Raji (cell line): Measurements from ENCODE around the gene SLC8B1.

Source experiments
- POLR2A ChIP-seq: IDR thresholded peaks from 2 replicates; pipeline ENCODE4 v1.6.1; 2011; ENCODE audit warnings: low read depth, low read length, control low read depth; ENCODE audit not compliant: insufficient read depth

Gene SLC8B1

DNA sequence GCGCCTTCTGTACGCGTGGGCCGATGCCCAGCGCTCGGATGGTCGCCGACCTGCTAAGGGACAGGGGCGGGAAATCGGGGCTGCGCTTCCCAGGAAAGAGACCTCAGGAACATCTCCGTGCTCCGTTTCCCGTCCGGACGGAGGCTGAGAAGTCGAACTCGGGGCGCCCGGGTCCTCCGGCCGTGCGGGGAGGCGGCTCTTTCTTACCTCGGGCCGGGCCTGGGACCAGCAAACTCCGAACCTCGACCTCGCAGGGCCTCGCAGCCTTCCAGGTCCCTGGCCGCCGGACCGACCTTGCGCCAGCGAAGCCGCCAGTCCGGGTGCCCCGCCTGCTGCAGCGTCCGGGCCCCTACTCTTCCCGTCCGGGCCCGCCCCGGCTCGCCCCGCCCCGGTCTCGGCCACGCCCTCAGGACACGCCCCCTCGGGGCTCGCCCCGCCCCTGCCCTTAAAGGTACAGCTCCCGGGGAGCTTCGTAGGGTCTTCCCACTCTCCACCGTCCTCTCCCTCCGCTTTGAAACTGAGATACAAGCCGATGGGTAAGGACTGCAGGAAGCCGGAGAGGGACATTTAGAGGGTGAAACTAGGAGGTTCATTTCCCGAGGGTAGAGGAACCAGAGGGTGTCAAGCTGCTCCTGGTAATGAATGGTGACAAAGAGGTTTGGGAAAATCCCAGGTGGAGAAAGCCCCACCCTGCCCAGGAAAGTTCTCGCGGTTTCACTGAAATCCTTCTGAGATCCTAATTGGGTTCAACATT, at the start of gene SLC8B1:
SLC8B1 (minus strand) TSS at position 324 of the 754 bp plus-strand sequence. CDS start 2,231 bp downstream, outside the sequence.
- TF ChIP-seq POLR2A: peak; percentile 54

DNA sequence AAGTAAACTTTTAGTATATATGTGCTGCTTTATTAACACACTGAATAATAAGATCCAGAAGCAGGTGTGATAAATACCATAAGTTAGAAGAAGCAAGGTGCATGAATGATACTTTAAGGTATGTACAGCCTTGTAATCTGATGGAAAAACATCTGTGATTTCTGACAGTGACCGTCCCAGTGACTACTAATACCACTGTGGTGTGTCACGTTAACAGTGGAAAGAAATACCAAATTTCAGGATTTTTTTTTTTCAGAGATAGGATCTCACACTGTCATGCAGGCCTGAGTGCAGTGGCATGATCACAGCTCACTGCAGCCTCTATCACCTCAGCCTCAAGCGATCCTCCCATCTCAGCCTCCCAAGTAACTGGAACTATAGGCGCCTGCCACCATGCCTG, 47.3 kb upstream of the SLC8B1 start:
- TF ChIP-seq POLR2A: no peak

DNA sequence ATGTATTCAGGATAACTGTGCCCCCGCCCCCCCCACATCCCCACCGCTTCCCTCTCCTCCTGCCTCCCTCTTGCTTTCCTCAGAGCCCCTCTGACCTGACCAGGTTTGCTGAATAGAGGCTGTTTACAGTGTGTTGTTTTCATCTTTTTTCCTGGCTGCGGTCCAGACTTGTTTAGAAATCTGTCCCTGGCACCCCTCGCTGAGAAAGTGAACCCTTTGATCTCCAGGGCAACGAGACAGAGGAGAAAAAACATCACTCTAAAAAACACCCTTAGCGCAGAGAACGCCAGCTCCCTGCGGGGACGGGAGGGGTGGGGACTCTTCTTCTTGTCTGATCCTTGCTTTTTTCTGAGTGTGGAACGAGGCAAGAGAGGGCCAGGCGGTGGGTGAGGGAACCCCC, 46.3 kb upstream of the SLC8B1 start:
- no peak for TF ChIP-seq POLR2A

DNA sequence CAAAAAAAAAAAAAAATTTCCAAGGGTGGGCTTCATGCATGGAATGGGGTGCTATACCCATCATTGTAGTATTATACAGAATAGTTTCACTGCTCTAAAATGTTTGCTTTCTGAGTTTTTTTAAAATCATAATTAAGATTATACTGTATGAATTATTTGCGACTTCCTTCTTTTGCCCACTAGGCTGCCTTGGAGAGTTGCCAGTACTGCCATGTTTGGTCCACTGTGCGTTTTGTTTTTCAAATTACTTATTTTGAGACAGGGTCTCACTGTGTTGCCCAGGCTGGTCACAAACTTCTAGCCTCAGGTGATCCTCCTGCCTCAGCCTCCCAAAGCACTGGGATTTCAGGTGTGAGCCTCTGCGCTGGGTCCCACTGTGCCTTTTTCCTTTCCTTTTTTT, 43.4 kb upstream of the SLC8B1 start:
- no peak for TF ChIP-seq POLR2A

DNA sequence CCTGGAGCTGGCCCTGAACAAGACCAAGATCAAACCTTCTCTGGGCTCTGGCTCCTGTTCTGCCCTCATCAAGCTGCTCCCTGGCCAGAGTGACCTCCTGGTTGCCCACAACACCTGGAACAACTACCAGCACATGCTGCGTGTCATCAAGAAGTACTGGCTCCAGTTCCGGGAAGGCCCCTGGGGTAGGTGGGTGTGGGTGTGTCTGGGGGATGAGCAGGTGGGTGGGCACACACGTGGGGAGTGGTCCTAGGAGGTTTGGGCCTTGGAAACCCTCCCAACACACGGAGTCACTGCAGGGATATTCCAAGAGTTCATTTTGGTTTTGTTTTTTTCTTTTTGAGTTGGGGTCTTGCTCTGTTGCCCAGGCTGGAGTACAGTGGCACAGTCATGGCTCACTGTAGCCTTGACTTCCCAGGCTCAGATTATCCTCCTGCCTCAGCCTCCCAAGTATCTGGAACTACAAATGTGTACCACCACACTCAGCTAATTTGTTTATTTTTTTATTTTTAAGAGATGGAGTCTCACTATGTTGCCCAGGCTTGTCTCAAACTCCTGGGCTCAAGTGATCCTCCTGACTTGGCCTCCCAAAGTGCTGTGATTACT, 40.0 kb upstream of the SLC8B1 start:
- no peak for TF ChIP-seq POLR2A

DNA sequence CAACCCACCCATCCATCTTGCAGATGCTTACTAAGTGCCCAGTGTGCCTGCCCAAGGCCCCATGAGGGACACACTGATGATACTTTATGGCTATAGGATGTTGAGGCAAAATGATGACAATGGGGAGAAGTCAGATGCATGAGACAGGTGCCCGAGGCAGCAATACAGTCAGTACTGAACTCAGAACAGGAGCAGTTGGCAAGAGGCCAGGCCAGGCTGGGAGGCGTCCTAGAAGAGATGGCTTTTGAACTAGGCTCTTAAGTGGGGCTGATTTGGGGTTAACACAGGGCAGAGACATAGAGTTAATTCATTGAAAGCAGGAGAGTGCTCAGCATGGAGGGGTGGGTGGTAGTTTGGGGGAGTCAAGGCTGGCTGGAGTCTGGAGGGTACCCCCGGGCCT, 39.1 kb upstream of the SLC8B1 start:
- no peak for TF ChIP-seq POLR2A

DNA sequence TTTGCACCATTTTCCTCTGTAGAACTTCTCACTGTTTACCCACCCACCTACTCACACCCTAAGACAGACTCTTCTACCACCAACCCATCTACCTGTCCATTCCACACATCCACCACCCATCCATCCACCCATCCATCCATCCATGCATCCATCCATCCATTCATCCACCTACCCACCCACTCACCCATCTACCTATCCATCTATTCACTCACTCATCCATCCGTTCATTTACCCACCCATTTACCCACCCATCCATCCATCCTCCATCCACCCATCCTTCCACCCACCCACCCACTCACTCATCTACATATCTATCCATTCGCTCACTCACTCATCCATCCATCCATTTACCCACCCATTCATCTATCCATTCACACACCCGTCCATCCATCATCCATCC, 38.5 kb upstream of the SLC8B1 start:
- no peak for TF ChIP-seq POLR2A

DNA sequence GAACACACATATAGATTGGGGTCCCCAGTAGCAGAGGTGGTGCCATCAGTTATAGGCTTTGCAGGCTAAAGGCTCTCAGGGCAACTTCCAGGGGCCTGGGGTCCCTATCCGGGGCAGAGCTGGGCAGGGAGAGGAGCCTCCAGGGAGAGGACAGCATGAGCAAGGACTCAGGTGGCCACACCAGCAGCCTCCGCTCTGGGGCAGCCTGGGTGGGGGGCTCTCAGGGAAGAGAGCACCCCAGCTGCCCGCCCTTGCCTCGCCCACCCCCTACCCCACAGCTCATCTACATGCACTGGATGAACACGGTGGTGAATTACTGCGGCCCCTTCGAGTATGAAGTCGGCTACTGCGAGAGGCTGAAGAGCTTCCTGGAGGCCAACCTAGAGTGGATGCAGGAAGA, 37.5 kb upstream of the SLC8B1 start:
- TF ChIP-seq POLR2A: no peak

DNA sequence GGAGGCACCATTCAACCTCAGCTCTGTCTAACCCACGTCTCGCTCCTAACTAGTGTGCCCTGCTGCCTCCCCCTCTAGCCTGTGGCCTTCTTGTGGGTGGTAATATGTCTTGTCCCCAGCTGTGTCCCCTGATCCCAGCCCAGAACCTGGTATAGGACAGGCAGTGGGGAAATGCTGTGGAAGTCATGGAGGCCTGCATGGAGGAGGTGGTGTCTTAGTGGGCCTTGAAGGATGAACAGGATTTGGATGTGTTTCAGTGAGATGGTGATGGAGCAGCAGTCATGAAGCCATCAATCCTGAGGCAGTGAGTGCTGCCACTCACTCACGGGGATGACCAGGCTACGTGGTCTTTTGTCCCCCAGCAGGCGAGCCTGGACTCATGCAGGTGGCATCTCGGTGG, 36.9 kb upstream of the SLC8B1 start:
- no peak for TF ChIP-seq POLR2A

DNA sequence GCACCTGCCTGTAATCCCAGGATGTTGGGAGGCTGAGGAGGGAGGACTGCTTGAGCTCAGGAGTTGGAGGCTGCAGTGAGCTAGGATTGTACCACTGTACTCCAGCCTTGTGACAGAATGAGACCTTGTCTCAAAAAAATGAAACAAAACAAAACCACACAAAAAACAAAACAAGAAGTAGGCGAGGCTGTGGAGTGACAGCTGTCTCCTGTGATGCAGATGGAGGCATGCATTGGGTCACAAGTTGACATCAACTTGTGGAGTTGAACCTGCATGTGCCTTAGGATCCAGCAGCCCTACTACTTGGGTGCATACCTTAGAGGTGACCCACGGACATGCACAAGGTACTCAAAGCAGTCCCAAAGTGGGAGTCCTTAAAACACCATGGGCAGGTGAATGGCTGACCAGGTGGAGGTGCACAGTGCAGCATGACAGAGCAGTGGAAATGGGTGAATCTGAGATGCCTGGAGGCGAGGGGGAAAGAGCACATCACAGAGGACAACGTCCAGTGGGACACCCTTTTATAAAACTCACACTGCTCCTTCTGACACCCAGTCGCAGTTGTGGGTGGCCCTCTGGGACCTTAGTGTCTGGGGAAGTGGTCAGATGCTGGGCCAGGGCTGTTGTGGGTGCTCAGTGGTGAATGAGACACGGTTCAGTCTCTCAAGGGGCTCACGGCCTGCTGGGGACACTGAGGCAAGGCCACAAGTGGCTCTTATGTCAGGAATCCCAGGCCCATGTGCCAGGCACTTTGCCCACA, 36.2 kb upstream of the SLC8B1 start:
- TF ChIP-seq POLR2A: no peak

DNA sequence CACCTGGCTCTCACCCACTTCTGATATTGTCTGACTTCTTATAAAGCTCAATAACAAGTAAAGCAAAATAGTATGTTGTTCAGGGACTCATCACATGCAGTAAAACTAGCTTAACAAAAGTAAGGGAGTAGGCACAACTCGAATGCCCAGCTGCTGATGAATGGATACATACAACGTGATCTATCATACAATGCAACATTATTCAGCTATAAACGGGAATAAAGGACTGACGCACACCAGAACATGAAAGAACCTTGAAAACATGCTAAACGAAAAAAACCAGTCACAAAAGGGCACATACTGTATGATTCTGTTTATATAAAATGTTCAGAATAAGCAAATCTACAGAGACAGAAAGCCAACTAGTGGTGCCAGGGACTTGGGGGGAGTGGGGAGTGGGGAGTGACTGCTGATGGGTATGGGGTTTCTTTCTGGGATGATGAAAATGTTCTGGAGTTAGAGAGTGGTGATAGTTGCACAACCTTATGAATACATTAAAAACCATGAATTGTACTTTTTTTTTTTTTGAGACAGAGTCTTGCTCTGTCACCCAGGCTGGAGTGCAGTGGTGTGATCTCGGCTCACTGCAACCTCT, 34.6 kb upstream of the SLC8B1 start:
- TF ChIP-seq POLR2A: no peak

DNA sequence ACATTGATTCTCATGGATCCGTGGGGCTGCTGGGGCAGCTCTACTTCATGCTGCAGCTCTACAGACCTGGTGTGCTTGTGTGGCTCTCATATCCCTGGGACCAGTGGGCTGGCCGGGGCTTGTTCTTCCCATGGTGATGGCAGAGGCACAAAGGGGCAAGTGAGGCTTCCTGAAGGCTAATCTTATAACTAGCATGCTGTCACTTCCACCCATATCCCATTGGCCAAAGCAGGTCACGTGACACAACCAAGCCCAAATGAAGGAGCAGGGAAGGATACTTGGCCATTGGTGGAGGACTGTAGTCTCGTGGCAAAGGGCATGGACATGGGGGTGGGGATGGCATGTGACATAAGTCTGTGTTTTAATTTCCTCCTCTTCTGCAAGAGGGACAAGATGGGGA, 33.4 kb upstream of the SLC8B1 start:
- no peak for TF ChIP-seq POLR2A

DNA sequence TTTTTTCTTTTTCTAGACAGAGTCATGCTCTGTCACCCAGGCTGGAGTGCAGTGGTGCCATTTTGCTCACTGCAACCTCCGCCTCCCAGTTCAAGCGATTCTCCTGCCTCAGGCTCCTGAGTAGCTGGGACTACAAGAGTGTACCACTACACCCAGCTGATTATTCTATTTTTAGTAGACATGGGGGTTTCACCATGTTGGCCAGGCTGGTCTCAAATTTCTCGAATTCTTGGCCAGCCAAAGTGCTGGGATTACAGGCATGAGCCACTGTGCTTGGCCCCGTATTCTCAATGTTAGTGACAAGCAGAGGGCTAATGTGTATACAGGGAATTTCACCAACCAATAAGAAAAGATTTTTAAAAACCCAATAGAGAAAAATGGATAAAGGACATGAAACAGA, 31.9 kb upstream of the SLC8B1 start:
- TF ChIP-seq POLR2A: no peak

DNA sequence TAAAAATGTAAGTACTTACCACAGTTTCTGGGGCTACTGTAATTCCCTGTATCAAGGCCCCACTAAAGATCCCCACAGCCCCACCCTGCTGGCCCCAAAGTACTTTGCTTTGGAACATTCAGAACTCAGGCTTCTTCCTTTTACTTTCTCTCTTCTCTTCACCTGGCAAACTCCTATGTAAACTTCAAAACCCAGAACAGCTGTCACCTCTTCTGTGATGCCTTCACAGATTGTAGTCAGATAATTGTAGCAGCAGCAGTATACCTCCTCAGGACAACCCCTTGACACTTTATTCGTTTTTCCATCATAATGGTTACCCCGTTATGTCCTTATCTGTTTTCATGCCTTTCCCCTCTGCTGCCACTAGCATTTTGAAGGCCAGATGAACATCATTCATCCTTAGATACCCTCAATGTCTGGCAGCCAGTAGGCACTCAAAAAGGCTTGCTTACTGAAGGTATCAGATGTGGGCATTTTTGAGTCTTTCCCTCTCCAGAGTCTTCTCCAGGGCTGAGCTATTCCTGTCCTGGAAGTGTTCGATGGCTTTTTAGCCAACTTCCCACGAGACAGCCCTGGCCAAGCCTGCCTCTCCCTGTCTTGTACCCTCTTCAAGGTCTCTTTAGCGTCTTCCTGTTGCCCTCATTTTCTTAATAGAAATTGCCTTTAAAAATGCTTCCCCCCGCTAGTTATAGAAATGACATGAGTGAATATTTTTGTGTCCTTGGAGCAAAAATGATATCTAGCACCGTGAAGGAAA, 30.9 kb upstream of the SLC8B1 start:
- TF ChIP-seq POLR2A: no peak

DNA sequence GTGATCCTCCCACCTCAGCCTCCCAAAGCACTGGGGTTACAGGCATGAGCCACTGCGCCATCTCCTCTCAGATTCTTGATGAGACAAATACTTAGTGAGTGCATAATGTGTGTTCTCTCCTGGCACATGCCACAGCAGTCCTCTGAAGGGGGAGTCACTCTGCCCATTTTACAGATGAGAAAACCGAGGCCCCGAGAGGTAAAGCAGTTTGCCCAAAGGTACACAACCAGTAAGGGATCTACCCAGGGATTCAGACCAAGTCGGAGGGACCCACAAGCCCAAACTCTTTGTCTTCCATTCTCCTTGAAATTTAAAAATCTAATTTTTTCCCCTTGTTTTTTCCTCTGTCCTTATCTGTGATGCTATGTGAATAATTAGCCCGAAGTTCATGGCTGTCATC, 29.8 kb upstream of the SLC8B1 start:
- no peak for TF ChIP-seq POLR2A

DNA sequence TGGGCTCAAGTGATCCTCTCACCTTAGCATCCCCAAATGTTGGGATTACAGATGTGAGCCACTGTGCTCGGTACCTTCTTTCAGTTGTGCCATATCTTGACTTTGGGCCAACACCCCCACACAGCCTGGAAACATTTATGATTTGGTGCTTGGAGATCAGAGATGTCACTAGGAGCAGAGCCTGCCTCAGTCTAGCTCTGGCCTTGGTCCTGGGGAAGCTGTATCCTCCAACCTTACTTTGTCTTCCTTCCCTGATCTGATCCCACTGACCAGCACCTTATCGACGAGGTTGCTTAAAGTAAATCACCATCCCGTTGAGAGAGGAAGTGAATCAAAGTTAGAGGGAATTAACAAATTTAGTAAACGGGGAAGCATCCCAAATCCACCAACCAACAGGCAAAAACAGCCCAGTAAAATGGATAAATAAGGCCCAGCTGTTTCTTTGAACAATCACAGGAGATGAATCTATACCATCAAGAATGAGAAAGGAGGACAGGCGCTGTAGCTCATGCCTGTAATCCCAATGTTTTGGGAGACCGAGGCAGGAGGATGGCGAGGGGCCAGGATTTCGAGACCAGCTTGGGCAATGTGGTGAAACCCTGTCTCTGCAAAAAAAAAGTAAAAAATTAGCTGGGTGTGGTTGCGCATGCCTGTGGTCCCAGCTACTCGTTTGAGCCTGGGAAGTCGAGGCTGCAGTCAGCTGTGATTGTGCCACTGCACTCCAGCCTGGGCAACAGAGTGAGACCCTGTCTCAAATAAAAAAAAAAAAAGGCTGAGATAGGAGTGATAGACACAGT, 26.9 kb upstream of the SLC8B1 start:
- TF ChIP-seq POLR2A: no peak
